ENCODE measurements around the gene SLAMF9.

Gene SLAMF9

GRCh38 chr1:159930634-159931033, 23.4 kb downstream of the SLAMF9 start:
- H3K4me3 ChIP-seq (ENCODE audit: low read depth, low read length), result no peak overlapping the region
- DNase-seq (ENCODE audit: low read depth), result no peak
- no peak for TF ChIP-seq CTCF (IDR thresholded peaks at IDR 0.05; ENCODE audit: low read depth, low read length)
- no peak for TF ChIP-seq MYC (IDR thresholded peaks at IDR 0.05; ENCODE audit: low read depth, low read length)
- no peak for TF ChIP-seq MAX (IDR thresholded peaks at IDR 0.05; ENCODE audit: low read depth, low read length)
- TF ChIP-seq POLR2A (IDR thresholded peaks at IDR 0.05; ENCODE audit: extremely low read depth, insufficient read length), result no peak

- TF ChIP-seq MYC (IDR thresholded peaks at IDR 0.05; ENCODE audit: low read depth, low read length) (no peak), POLR2A (IDR thresholded peaks at IDR 0.05; ENCODE audit: extremely low read depth, insufficient read length) (no peak), CTCF (IDR thresholded peaks at IDR 0.05; ENCODE audit: low read depth, low read length) (no peak), MAX (IDR thresholded peaks at IDR 0.05; ENCODE audit: low read depth, low read length) (no peak)
- DNase-seq (ENCODE audit: low read depth), result no peak
- no peak overlapping the region for H3K4me3 ChIP-seq (ENCODE audit: low read depth, low read length)
Observed at GRCh38 chr1:159930216-159930615, 23.8 kb downstream of the SLAMF9 start.

- H3K4me3 ChIP-seq (ENCODE audit: low read depth, low read length), result no peak overlapping the region
- DNase-seq (ENCODE audit: low read depth), result no peak
- no peak for TF ChIP-seq MYC (IDR thresholded peaks at IDR 0.05; ENCODE audit: low read depth, low read length)
Observed at GRCh38 chr1:159929155-159930051, 24.6 kb downstream of the SLAMF9 start.

- no peak overlapping the region for H3K4me3 ChIP-seq (ENCODE audit: low read depth, low read length)
- no peak for TF ChIP-seq MAX (IDR thresholded peaks at IDR 0.05; ENCODE audit: low read depth, low read length)
- no peak for TF ChIP-seq POLR2A (IDR thresholded peaks at IDR 0.05; ENCODE audit: extremely low read depth, insufficient read length)
- TF ChIP-seq MYC (IDR thresholded peaks at IDR 0.05; ENCODE audit: low read depth, low read length), result no peak
- no peak for TF ChIP-seq CTCF (IDR thresholded peaks at IDR 0.05; ENCODE audit: low read depth, low read length)
- no peak for DNase-seq (ENCODE audit: low read depth)
Observed at GRCh38 chr1:159928491-159929050, 25.5 kb downstream of the SLAMF9 start.

GRCh38 chr1:159927849-159928431, 26.1 kb downstream of the SLAMF9 start:
- no peak for DNase-seq (ENCODE audit: low read depth)
- no peak for TF ChIP-seq POLR2A (IDR thresholded peaks at IDR 0.05; ENCODE audit: extremely low read depth, insufficient read length)
- TF ChIP-seq MAX (IDR thresholded peaks at IDR 0.05; ENCODE audit: low read depth, low read length), result no peak
- TF ChIP-seq MYC (IDR thresholded peaks at IDR 0.05; ENCODE audit: low read depth, low read length), result no peak
- TF ChIP-seq CTCF (IDR thresholded peaks at IDR 0.05; ENCODE audit: low read depth, low read length), result no peak
- H3K4me3 ChIP-seq (ENCODE audit: low read depth, low read length), result no peak overlapping the region

- no peak for TF ChIP-seq MYC (IDR thresholded peaks at IDR 0.05; ENCODE audit: low read depth, low read length)
- TF ChIP-seq CTCF (IDR thresholded peaks at IDR 0.05; ENCODE audit: low read depth, low read length), result no peak
- TF ChIP-seq MAX (IDR thresholded peaks at IDR 0.05; ENCODE audit: low read depth, low read length), result no peak
- DNase-seq (ENCODE audit: low read depth), result no peak
- H3K4me3 ChIP-seq (ENCODE audit: low read depth, low read length), result no peak overlapping the region
Observed at GRCh38 chr1:159927211-159927848, 26.7 kb downstream of the SLAMF9 start.
